BLaER1 (cell line): ENCODE measurements around the gene LIG4.

Experiments used
- H3K27ac ChIP-seq: shearing (Covaris generic); formaldehyde crosslinking; 2 replicates; pipeline ENCODE4 v1.8.1; 2022
- H3K27me3 ChIP-seq: shearing (Covaris generic); formaldehyde crosslinking; 2 replicates; pipeline ENCODE4 v1.8.1; 2022
- H3K36me3 ChIP-seq: shearing (Covaris generic); formaldehyde crosslinking; 2 replicates; pipeline ENCODE4 v1.8.1; 2022
- H3K4me1 ChIP-seq: shearing (Covaris generic); formaldehyde crosslinking; 2 replicates; pipeline ENCODE4 v1.8.1; 2022
- H3K4me2 ChIP-seq: shearing (Covaris generic); formaldehyde crosslinking; 2 replicates; pipeline ENCODE4 v1.8.1; 2022
- H3K4me3 ChIP-seq: shearing (Covaris generic); formaldehyde crosslinking; 2 replicates; pipeline ENCODE4 v1.8.1; 2022
- H3K9ac ChIP-seq: shearing (Covaris generic); formaldehyde crosslinking; 2 replicates; pipeline ENCODE4 v1.8.1; 2022
- H3K9me3 ChIP-seq: shearing (Covaris generic); formaldehyde crosslinking; 2 replicates; pipeline ENCODE4 v1.8.1; 2022
- H4K20me1 ChIP-seq: shearing (Covaris generic); formaldehyde crosslinking; 2 replicates; pipeline ENCODE4 v1.8.1; 2022
- Cebpa-rat ChIP-seq: shearing (Covaris generic); IDR thresholded peaks from 2 replicates; pipeline ENCODE4 v1.8.1; 2022

Gene LIG4

GRCh38 chr13:108195146-108195545 is 20.2 kb downstream of the LIG4 start:
- Histone ChIP-seq H3K36me3 (no peaks in the 10 kb centered on the region), H3K9me3 (peaks cover 32% of the 10 kb centered on the region), H3K27ac (no peak overlapping the region), H3K4me1 (no peaks in the 10 kb centered on the region), H3K27me3 (no peaks in the 10 kb centered on the region), H4K20me1 (no peaks in the 10 kb centered on the region), H3K4me3 (no peak overlapping the region), H3K4me2 (no peak overlapping the region), H3K9ac (no peak overlapping the region)
- TF ChIP-seq Cebpa-rat: no peak

- no peaks in the 10 kb centered on the region for H4K20me1 ChIP-seq
- H3K4me1 ChIP-seq: no peaks in the 10 kb centered on the region
- no peak overlapping the region for H3K4me2 ChIP-seq
- H3K9me3 ChIP-seq: peaks cover 38% of the 10 kb centered on the region
- H3K36me3 ChIP-seq: no peaks in the 10 kb centered on the region
- H3K27me3 ChIP-seq: no peaks in the 10 kb centered on the region
- no peak overlapping the region for H3K27ac ChIP-seq
- TF ChIP-seq Cebpa-rat: no peak
- H3K4me3 ChIP-seq: no peak overlapping the region
- H3K9ac ChIP-seq: no peak overlapping the region
These were observed 20.9 kb downstream of the LIG4 start for GRCh38 chr13:108194435-108194936.

GRCh38 chr13:108193806-108194205 is 21.5 kb downstream of the LIG4 start:
- Histone ChIP-seq H3K4me2 (no peak overlapping the region), H3K36me3 (no peaks in the 10 kb centered on the region), H3K9me3 (peaks cover 40% of the 10 kb centered on the region), H3K27me3 (no peaks in the 10 kb centered on the region), H3K4me1 (no peaks in the 10 kb centered on the region), H3K4me3 (no peak overlapping the region), H4K20me1 (no peaks in the 10 kb centered on the region), H3K9ac (no peak overlapping the region), H3K27ac (no peak overlapping the region)
- TF ChIP-seq Cebpa-rat: no peak

- Histone ChIP-seq H3K27ac (no peak overlapping the region), H3K4me2 (no peak overlapping the region), H3K36me3 (no peaks in the 10 kb centered on the region), H3K4me1 (no peaks in the 10 kb centered on the region), H3K9me3 (peaks cover 33% of the 10 kb centered on the region), H3K4me3 (no peak overlapping the region), H3K27me3 (no peaks in the 10 kb centered on the region), H4K20me1 (no peaks in the 10 kb centered on the region), H3K9ac (no peak overlapping the region)
- no peak for TF ChIP-seq Cebpa-rat
These were observed 24.4 kb downstream of the LIG4 start for GRCh38 chr13:108190897-108191296.

GRCh38 chr13:108188260-108188659 is 27.1 kb downstream of the LIG4 start:
- Histone ChIP-seq H3K36me3 (no peaks in the 10 kb centered on the region), H3K27ac (no peak overlapping the region), H4K20me1 (no peaks in the 10 kb centered on the region), H3K4me3 (no peak overlapping the region), H3K4me2 (no peak overlapping the region), H3K4me1 (no peaks in the 10 kb centered on the region), H3K9me3 (peaks cover 9% of the 10 kb centered on the region; the same call in 1 of the 2 replicates), H3K9ac (no peak overlapping the region), H3K27me3 (no peaks in the 10 kb centered on the region)
- no peak for TF ChIP-seq Cebpa-rat

GRCh38 chr13:108185223-108185622 is 30.1 kb downstream of the LIG4 start:
- H3K4me3 ChIP-seq: no peak overlapping the region
- H3K9ac ChIP-seq: no peak overlapping the region
- H3K4me1 ChIP-seq: no peaks in the 10 kb centered on the region
- no peak for TF ChIP-seq Cebpa-rat
- no peak overlapping the region for H3K27ac ChIP-seq
- H3K36me3 ChIP-seq: no peaks in the 10 kb centered on the region
- H4K20me1 ChIP-seq: no peaks in the 10 kb centered on the region
- peaks cover 9% of the 10 kb centered on the region; the same call in 1 of the 2 replicates for H3K9me3 ChIP-seq
- no peak overlapping the region for H3K4me2 ChIP-seq
- no peaks in the 10 kb centered on the region for H3K27me3 ChIP-seq

GRCh38 chr13:108182652-108183051 is 32.7 kb downstream of the LIG4 start:
- Histone ChIP-seq H3K4me3 (no peak overlapping the region), H3K4me2 (no peak overlapping the region), H4K20me1 (no peaks in the 10 kb centered on the region), H3K9ac (no peak overlapping the region), H3K4me1 (no peaks in the 10 kb centered on the region), H3K27me3 (no peaks in the 10 kb centered on the region), H3K27ac (no peak overlapping the region), H3K36me3 (no peaks in the 10 kb centered on the region), H3K9me3 (0 out of 2 replicates have a peak, but pooled peaks cover 6% of the 10 kb centered on the region)
- TF ChIP-seq Cebpa-rat: no peak

- H3K4me1 ChIP-seq: no peaks in the 10 kb centered on the region
These were observed 37.3 kb downstream of the LIG4 start for GRCh38 chr13:108178078-108178477.

GRCh38 chr13:108176685-108177274 is 38.6 kb downstream of the LIG4 start:
- TF ChIP-seq Cebpa-rat: no peak

More at GRCh38 chr13:108178078-108178477, 37.3 kb downstream of the LIG4 start:
- H3K4me2 ChIP-seq: no peak overlapping the region
- H3K27me3 ChIP-seq: no peaks in the 10 kb centered on the region
- TF ChIP-seq Cebpa-rat: no peak
- H4K20me1 ChIP-seq: no peaks in the 10 kb centered on the region
- no peak overlapping the region for H3K4me3 ChIP-seq
- no peak overlapping the region for H3K9ac ChIP-seq
- peaks cover 24% of the 10 kb centered on the region for H3K9me3 ChIP-seq
- H3K36me3 ChIP-seq: no peaks in the 10 kb centered on the region
- H3K27ac ChIP-seq: no peak overlapping the region

GRCh38 chr13:108168929-108169328 is 46.4 kb downstream of the LIG4 start:
- no peaks in the 10 kb centered on the region for H3K36me3 ChIP-seq
- no peaks in the 10 kb centered on the region for H3K27me3 ChIP-seq
- peaks cover 26% of the 10 kb centered on the region for H3K9me3 ChIP-seq
- no peak overlapping the region for H3K4me3 ChIP-seq
- no peak overlapping the region for H3K27ac ChIP-seq
- no peak for TF ChIP-seq Cebpa-rat
- H3K9ac ChIP-seq: no peak overlapping the region
- no peaks in the 10 kb centered on the region for H3K4me1 ChIP-seq
- no peak overlapping the region for H3K4me2 ChIP-seq
- H4K20me1 ChIP-seq: no peaks in the 10 kb centered on the region

More at GRCh38 chr13:108176685-108177274, 38.6 kb downstream of the LIG4 start:
- no peaks in the 10 kb centered on the region for H4K20me1 ChIP-seq
- no peak overlapping the region for H3K4me2 ChIP-seq
- no peak overlapping the region for H3K27ac ChIP-seq
- H3K9ac ChIP-seq: no peak overlapping the region
- no peaks in the 10 kb centered on the region for H3K36me3 ChIP-seq
- no peaks in the 10 kb centered on the region for H3K27me3 ChIP-seq
- H3K4me1 ChIP-seq: no peaks in the 10 kb centered on the region
- no peak overlapping the region for H3K4me3 ChIP-seq
- peaks cover 25% of the 10 kb centered on the region for H3K9me3 ChIP-seq
